ENCODE results near the gene KRTAP10-12. TPM values are rescaled to one million over a fixed set of nuclear protein-coding genes. Genes with fewer than 3 reads are reported as not detected.

Gene KRTAP10-12
- total RNA-seq, 6 donors from 2014 or later = not detected

DNA sequence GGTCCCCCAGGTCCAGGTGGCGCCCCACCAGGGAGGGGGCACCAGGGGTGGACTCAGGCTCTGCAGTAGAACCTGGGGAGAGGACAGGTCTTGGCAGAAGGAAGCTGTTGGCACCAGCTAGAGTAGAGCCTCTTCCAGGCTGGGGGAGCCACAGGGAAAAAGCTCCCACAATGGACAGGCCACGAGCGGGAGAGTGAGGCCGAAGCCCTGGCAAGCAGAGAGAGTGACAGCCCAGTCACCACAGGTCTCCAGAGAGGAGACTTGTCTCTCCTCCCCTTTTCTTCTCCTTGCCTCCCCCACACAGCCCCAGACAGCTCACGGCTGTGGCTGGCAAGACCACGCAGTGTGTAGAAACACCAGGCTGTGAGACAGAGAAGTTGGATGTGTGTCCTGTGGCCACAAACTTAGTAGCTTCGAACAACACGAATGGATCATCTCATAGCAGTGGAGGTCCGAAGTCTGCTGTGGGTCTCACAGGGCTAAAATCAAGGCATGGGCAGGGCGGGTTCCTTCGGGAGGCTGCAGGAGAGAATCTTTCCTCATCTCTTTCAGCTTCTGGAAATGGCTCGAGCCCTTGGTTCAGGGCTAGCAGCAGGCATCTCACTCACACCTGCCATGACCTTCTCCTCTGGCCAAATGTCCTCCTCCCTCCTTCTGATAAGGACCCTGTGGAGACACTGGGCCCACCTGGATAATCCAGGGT, 45.8 kb upstream of the KRTAP10-12 start:
- Histone ChIP-seq H3K27me3 (no peaks in the 10 kb centered on the region), H3K9me3 (peaks cover 0 to 2% (median 0%) of the 10 kb centered on the region in 4 donors), H3K36me3 (no peaks in the 10 kb centered on the region), H3K4me1 (no peaks in the 10 kb centered on the region), H3K27ac (no peak overlapping the region), H3K4me3 (no peak overlapping the region)
- peak in 1 of 2 donors; percentile 3 for ATAC-seq (ENCODE audit: low FRiP score in 2 of 2)
- WGBS, 2 donors = 88 to 92% methylated on average over 12 of the region's 12 CpGs
- no peak for DNase-seq
- no peak for TF ChIP-seq EP300 (IDR thresholded peaks at IDR 0.05)
- TF ChIP-seq, protein P1, sequence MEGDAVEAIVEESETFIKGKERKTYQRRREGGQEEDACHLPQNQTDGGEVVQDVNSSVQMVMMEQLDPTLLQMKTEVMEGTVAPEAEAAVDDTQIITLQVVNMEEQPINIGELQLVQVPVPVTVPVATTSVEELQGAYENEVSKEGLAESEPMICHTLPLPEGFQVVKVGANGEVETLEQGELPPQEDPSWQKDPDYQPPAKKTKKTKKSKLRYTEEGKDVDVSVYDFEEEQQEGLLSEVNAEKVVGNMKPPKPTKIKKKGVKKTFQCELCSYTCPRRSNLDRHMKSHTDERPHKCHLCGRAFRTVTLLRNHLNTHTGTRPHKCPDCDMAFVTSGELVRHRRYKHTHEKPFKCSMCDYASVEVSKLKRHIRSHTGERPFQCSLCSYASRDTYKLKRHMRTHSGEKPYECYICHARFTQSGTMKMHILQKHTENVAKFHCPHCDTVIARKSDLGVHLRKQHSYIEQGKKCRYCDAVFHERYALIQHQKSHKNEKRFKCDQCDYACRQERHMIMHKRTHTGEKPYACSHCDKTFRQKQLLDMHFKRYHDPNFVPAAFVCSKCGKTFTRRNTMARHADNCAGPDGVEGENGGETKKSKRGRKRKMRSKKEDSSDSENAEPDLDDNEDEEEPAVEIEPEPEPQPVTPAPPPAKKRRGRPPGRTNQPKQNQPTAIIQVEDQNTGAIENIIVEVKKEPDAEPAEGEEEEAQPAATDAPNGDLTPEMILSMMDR (IDR thresholded peaks at IDR 0.05) = no peak
- no peak for TF ChIP-seq POLR2A (IDR thresholded peaks at IDR 0.05)

DNA sequence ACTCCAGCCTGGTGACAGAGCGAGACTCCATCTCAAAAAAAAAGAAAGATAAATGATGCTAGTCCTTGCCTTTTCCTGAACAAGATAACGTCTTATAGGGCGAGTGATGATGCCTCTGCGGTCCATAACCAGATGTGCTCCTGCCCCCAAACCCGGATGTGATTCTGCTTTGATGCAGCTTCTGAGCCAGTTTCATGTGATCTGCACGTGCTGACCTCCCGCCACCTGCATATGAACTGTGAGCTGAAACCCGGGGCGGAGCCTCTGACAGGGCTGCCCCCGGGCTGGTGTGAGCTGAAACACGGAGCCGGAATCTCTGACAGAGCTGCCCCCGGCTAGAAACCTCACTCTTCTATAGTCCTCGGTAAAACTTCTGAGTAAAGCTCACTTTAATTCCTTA, 43.8 kb upstream of the KRTAP10-12 start:
- DNase-seq = peak in 1 of 2 donors; percentile 28

DNA sequence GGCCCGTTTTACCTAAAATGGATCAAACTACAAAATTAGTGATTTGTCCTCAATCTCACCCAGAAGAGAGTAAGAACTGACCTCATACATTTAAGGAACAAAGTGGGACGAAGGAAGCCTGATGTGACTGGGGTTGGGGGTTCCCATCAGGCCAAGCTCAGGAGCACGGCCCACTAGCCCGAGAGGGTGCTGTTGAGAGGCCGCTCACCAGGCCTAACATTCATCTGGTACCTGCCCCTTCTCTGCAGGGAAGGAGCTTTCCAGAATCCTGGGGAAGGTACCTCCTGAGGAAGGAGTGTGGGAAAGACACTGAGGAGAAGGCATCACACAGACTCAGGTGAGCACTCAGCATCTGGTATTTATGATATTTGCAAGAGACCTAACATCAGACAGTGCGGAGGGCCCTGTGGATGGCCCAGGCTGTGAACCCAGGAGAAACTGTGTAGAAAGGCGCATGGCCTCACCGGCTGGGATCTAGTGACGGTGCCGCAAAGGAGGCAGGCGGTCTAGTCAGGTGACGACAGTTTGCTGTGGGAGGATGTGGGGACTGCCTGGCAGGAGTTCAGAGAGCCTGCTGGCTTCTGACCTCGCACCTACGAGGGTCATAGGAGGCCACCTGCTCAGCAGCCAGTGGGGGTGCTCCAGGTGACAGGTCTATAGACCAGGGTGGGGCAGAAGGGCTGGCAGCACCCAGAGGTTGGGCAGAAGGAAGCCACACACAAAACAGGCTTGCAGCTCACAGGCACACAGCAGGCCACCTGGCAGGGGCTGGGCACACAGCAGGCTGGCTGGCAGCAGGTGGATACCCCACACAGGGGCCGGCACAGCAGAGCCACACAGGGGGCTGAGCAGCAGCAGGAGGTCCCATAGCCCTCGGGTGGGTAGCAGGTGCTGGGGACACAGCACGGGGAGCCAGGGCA, 43.1 kb upstream of the KRTAP10-12 start:
- no peak overlapping the region for H3K4me3 ChIP-seq
- peaks cover 0 to 5% (median 0%) of the 10 kb centered on the region in 4 donors for H3K27me3 ChIP-seq
- H3K4me1 ChIP-seq = no peaks in the 10 kb centered on the region
- peaks cover 0 to 6% (median 0%) of the 10 kb centered on the region in 4 donors for H3K9me3 ChIP-seq
- no peak for ATAC-seq (ENCODE audit: low FRiP score in 2 of 2)
- no peaks in the 10 kb centered on the region for H3K36me3 ChIP-seq
- DNase-seq = peak in 1 of 2 donors; percentile 64
- WGBS, 2 donors = 80 to 84% methylated on average over 13 to 17 of the region's 17 CpGs
- TF ChIP-seq POLR2A (IDR thresholded peaks at IDR 0.05) (no peak), EP300 (IDR thresholded peaks at IDR 0.05) (no peak)
- TF ChIP-seq, protein P1 (IDR thresholded peaks at IDR 0.05) = no peak
- H3K27ac ChIP-seq = no peak overlapping the region

More for the DNA sequence above, 43.8 kb upstream of the KRTAP10-12 start:
- no peak for ATAC-seq (ENCODE audit: low FRiP score in 2 of 2)
- Histone ChIP-seq H3K27ac (no peak overlapping the region), H3K4me1 (no peaks in the 10 kb centered on the region), H3K27me3 (peaks cover 0 to 5% (median 0%) of the 10 kb centered on the region in 4 donors), H3K36me3 (no peaks in the 10 kb centered on the region), H3K9me3 (peaks cover 0 to 6% (median 0%) of the 10 kb centered on the region in 4 donors), H3K4me3 (no peak overlapping the region)
- TF ChIP-seq POLR2A (IDR thresholded peaks at IDR 0.05) = no peak
- TF ChIP-seq, protein P1 (IDR thresholded peaks at IDR 0.05) = no peak
- TF ChIP-seq EP300 (IDR thresholded peaks at IDR 0.05) = no peak
- TF ChIP-seq POLR2AphosphoS5 (IDR thresholded peaks at IDR 0.05) = no peak
- WGBS, 2 donors = 58 to 61% methylated on average over 13 to 14 of the region's 14 CpGs

DNA sequence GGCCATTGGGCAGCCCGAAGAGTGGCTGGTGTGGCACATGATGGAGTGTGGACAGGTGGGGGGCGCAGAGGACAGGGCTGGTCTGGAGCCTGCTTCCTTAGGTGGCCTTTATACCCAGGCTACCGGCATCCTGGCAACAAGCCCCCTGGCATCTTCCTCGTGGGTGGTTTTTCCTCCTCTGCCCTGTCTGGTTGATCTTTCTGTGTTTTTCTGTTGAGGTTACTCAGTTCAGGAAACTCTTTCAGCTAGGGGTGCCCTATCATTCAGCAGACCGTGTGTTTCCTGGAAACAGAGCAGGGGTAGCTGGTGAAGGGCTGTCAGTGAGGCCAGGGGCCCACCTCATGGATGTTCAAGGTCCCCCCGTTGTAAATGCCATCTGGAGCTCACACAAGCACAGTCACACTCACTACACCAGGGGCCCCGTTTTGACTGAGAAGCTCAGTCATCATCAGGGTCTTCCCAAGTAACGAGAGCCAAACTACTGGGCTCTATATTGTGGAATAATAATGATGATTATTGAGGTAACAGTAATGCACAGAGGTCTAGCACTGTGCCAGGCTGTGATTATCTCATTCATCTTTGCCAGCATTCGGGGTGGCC, 42.3 kb upstream of the KRTAP10-12 start, which contains the start of gene KRTAP12-4:
Gene KRTAP12-4, minus strand, starts transcription at position 84 of the 600 bp plus-strand sequence. Its CDS starts 45 bp downstream, at position 39.
- no peak for ATAC-seq (ENCODE audit: low FRiP score in 2 of 2)
- no peak for DNase-seq
- Histone ChIP-seq H3K4me1 (no peaks in the 10 kb centered on the region), H3K36me3 (no peaks in the 10 kb centered on the region), H3K27ac (no peak within 1 kb of the TSS), H3K4me3 (no peak within 1 kb of the TSS), H3K27me3 (peaks cover 0 to 5% (median 0%) of the 10 kb centered on the region in 4 donors), H3K9me3 (peaks cover 0 to 6% (median 0%) of the 10 kb centered on the region in 4 donors)
- 67 to 71% methylated on average over 8 of the region's 9 CpGs for WGBS, 2 donors
- no peak for TF ChIP-seq EP300 (IDR thresholded peaks at IDR 0.05)

DNA sequence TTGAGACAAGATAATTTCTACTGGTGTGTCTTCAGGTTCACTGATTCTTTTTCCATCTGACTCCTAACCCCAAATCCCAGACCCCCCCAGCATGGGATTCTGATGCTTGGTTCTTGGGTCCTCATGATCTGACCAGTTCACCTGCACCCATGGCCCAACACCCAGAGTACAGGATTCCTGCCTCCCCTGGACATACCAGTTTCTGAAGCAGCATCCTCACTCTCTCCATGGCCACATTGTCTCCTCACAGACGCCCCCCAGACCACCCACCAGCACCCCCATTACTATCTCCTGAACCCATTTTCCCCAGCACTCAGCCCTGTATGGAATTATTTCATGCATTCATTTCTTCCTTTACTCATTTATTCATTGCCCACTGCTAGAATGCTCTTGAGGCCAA, 40.1 kb upstream of the KRTAP10-12 start:
- Histone ChIP-seq H3K4me3 (no peak overlapping the region), H3K9me3 (peaks cover 0 to 6% (median 0%) of the 10 kb centered on the region in 4 donors), H3K4me1 (no peaks in the 10 kb centered on the region), H3K27me3 (peaks cover 0 to 5% (median 0%) of the 10 kb centered on the region in 4 donors), H3K36me3 (no peaks in the 10 kb centered on the region), H3K27ac (peak overlapping the region in 3 of 4 donors; percentile 36 to 65 (median 40))
- 35 to 42% methylated on average over 1 of the region's 1 CpG for WGBS, 2 donors
- DNase-seq (no peak), ATAC-seq (ENCODE audit: low FRiP score in 2 of 2) (no peak)
- TF ChIP-seq EP300 (IDR thresholded peaks at IDR 0.05) (no peak), POLR2A (IDR thresholded peaks at IDR 0.05) (no peak), POLR2AphosphoS5 (IDR thresholded peaks at IDR 0.05) (no peak)
- TF ChIP-seq, protein P1 (IDR thresholded peaks at IDR 0.05) = no peak

Measured in upper lobe of left lung (tissue), 6 donors.